ENCODE results near the gene GNMT.

DNA sequence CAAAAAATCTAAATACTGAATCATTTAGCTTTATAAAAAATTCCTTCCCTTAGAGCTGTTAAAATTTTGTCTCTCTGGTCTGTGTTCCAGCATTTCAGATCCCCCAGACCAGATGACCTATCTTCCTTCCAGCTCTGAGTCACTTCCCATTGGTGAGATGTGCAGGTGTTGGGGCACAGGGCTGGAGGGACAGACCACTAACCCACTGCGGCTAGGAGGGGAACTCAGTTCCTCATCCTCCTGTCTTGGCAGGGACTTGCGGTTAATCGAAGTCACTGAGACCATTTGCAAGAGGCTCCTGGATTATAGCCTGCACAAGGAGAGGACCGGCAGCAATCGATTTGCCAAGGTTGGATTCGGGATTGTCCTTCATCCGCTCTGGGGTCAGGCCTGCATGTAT, 25.2 kb upstream of the GNMT start:
- TF ChIP-seq NFRKB (IDR thresholded peaks at IDR 0.05) = no peak
- TF ChIP-seq HDGF (IDR thresholded peaks at IDR 0.05; ENCODE audit: borderline replicate concordance) = no peak
- TF ChIP-seq FOXA1 (IDR thresholded peaks at IDR 0.05) = no peak
- TF ChIP-seq TARDBP (IDR thresholded peaks at IDR 0.05) = no peak
- TF ChIP-seq ELF4 (IDR thresholded peaks at IDR 0.05) = no peak
- no peak for TF ChIP-seq ZNF384 (IDR thresholded peaks at IDR 0.05)
- TF ChIP-seq FOXK2 (IDR thresholded peaks at IDR 0.05) = no peak
- TF ChIP-seq SP1 (IDR thresholded peaks at IDR 0.05) = no peak
